Bronchial epithelial cell (primary cell): ENCODE measurements around the gene BFSP1. TPM values are rescaled to one million over a fixed set of nuclear protein-coding genes. Genes with fewer than 3 reads are reported as not detected.

Experiments
- DNase-seq: peaks from one replicate; pipeline ENCODE4 v3.0.0-alpha.2; 2010; ENCODE audit warnings: low read depth
- FAIRE-seq: peaks from 2 replicates; lab custom pipeline; 2011; peaks lifted over from hg19 to GRCh38; lab: Jason Lieb, UNC
- H3K27me3 ChIP-seq: 2 replicates; pipeline ENCODE4 v1.5.1; 2011; ENCODE audit warnings: low read length; ENCODE audit not compliant: control insufficient read depth, insufficient read depth
- H3K36me3 ChIP-seq: 2 replicates; pipeline ENCODE4 v1.5.1; 2011; ENCODE audit warnings: low read length; ENCODE audit not compliant: control insufficient read depth, insufficient read depth
- H3K4me3 ChIP-seq: 2 replicates; pipeline ENCODE4 v1.5.1; 2011; ENCODE audit warnings: mild to moderate bottlenecking, low read depth, low read length, control low read depth
- CTCF ChIP-seq: IDR thresholded peaks from 2 replicates; pipeline ENCODE4 v1.5.1; 2011; ENCODE audit warnings: mild to moderate bottlenecking, moderate library complexity, low read length, control low read depth, inconsistent platforms; ENCODE audit not compliant: insufficient read depth, severe bottlenecking
- total RNA-seq: library from RNA; depleted of rRNA; stranded (reverse); fragments of >200 nt; gene quantifications from 2 replicates; pipeline ENCODE4 v1.2.1, GENCODE V29; 2014

The BFSP1 gene
- total RNA-seq, 1 donor from 2014 or later: 2.9 TPM

GRCh38 chr20:17497821-17498580, 33.2 kb downstream of the BFSP1 start:
- Histone ChIP-seq H3K36me3 (no peaks in the 10 kb centered on the region), H3K4me3 (no peak overlapping the region), H3K27me3 (no peaks in the 10 kb centered on the region)
- FAIRE-seq (peak; percentile 72), DNase-seq (peak; percentile 79)
- no peak for TF ChIP-seq CTCF

GRCh38 chr20:17495826-17496225, 35.4 kb downstream of the BFSP1 start:
- DNase-seq (no peak), FAIRE-seq (no peak)
- H3K4me3 ChIP-seq: no peak overlapping the region
- no peaks in the 10 kb centered on the region for H3K36me3 ChIP-seq
- no peaks in the 10 kb centered on the region for H3K27me3 ChIP-seq
- no peak for TF ChIP-seq CTCF

- no peak for DNase-seq
These were observed 37.0 kb downstream of the BFSP1 start for GRCh38 chr20:17494201-17494600.

GRCh38 chr20:17493173-17493572, 38.0 kb downstream of the BFSP1 start:
- DNase-seq: no peak
- FAIRE-seq: no peak
- TF ChIP-seq CTCF: no peak
- Histone ChIP-seq H3K36me3 (no peaks in the 10 kb centered on the region), H3K27me3 (no peaks in the 10 kb centered on the region), H3K4me3 (no peak overlapping the region)

More at GRCh38 chr20:17494201-17494600, 37.0 kb downstream of the BFSP1 start:
- Histone ChIP-seq H3K4me3 (no peak overlapping the region), H3K36me3 (no peaks in the 10 kb centered on the region), H3K27me3 (no peaks in the 10 kb centered on the region)
- FAIRE-seq: no peak
- no peak for TF ChIP-seq CTCF

GRCh38 chr20:17491488-17491887, 39.7 kb downstream of the BFSP1 start:
- TF ChIP-seq CTCF: no peak
- H3K4me3 ChIP-seq: no peak overlapping the region
- H3K27me3 ChIP-seq: no peaks in the 10 kb centered on the region
- DNase-seq (no peak), FAIRE-seq (peak; percentile 7)
- no peaks in the 10 kb centered on the region for H3K36me3 ChIP-seq
